Spleen (tissue), 7 donors: ENCODE measurements around the gene ADAMTS18.

Source experiments
- POLR2A ChIP-seq, 3 donors: fragments of 450-650 bp; IDR thresholded peaks; one replicate each; pipeline ENCODE4 v1.5.1; 2017; ENCODE audit warnings: antibody characterized with exemption in 3 of 3, mild to moderate bottlenecking in 1 of 3
- POLR2AphosphoS5 ChIP-seq, 3 donors: sonication (generic); formaldehyde crosslinking; IDR thresholded peaks; one replicate each; pipeline ENCODE4 v1.5.1; 2017; ENCODE audit warnings: antibody characterized with exemption in 3 of 3
- TF ChIP-seq, protein P1 (sequence below), 11 experiments: fragments of 200-600 bp in 7 of 11; fragments of 450-650 bp in 4 of 11; sonication (generic) in 4 of 11; IDR thresholded peaks in 8 of 11; conservative IDR thresholded peaks in 3 of 11; 1 replicate in 7 of 11; 2 replicates in 4 of 11; pipeline versions ENCODE4 v1.4.0 to v1.8.0; 2016 to 2021; ENCODE audit warnings: antibody characterized with exemption in 11 of 11, inconsistent platforms in 4 of 11, mild to moderate bottlenecking in 1 of 11
- donor health status: DM: no; HTN: no; CAD: no; lungs with moderate emphysema.
- donor health status: DM: no; HTN: no; CAD: no.
- donor health status: DM: no; HTN: no; CAD: no.

GRCh38 chr16:77462894-77463293 is 28.1 kb upstream of the ADAMTS18 start:
- TF ChIP-seq, protein P1, sequence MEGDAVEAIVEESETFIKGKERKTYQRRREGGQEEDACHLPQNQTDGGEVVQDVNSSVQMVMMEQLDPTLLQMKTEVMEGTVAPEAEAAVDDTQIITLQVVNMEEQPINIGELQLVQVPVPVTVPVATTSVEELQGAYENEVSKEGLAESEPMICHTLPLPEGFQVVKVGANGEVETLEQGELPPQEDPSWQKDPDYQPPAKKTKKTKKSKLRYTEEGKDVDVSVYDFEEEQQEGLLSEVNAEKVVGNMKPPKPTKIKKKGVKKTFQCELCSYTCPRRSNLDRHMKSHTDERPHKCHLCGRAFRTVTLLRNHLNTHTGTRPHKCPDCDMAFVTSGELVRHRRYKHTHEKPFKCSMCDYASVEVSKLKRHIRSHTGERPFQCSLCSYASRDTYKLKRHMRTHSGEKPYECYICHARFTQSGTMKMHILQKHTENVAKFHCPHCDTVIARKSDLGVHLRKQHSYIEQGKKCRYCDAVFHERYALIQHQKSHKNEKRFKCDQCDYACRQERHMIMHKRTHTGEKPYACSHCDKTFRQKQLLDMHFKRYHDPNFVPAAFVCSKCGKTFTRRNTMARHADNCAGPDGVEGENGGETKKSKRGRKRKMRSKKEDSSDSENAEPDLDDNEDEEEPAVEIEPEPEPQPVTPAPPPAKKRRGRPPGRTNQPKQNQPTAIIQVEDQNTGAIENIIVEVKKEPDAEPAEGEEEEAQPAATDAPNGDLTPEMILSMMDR (IDR thresholded peaks at IDR 0.05 in 8 of 11, conservative IDR thresholded peaks at IDR 0.05 in 3 of 11), result no peak
- TF ChIP-seq POLR2A (IDR thresholded peaks at IDR 0.05) (no peak), POLR2AphosphoS5 (IDR thresholded peaks at IDR 0.05) (no peak)
